ENCODE measurements around the gene GPR6.

The GPR6 gene

DNA sequence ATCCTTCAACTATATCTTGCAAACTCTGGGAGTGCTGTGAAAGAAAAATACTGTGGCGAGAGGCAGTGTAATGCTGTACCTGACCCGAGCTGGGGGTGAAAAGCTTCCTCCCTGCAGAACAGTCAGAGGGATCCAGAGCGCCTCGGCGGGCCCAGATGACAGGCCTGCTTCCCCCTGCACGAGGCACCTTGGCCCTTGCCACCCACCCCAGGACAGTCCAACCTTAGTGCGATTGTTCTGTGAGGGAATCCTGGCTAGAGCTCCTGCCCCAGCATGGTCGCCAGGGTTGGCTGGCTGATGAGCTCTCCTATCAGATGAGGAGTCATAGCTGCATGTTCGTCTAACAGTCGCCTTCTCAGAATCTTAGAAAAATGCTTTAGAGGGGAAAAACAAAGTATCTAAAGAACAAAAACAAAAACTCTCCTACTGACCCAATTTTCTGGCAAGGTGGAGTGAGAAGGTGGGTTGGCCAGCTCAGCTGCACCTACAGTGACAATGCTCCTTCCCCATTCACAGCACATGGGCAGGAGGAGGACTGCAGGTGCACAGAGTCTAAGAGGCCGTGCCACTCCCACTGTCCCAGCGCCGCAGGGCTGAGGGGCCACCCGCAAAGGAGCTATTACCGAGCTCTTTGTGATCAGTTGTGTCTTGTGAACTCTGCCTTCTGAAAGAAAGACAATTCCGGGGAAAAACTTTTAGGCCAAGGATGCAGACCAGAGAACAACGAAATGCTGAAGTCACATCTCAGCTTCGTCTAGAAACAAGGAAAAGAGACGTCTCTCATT is 28.6 kb upstream of the GPR6 start:
- Histone ChIP-seq H3K4me1 (ENCODE audit: low read length) (no peaks in the 10 kb centered on the region), H3K79me2 (ENCODE audit: low read length) (no peaks in the 10 kb centered on the region), H3K9me2 (replicated peaks; ENCODE audit: insufficient read depth, low read length) (no peaks in the 10 kb centered on the region), H2AFZ (ENCODE audit: low read length) (no peak overlapping the region), H3K4me2 (ENCODE audit: low read depth, low read length) (no peak overlapping the region), H3K27me3 (replicated peaks; ENCODE audit: insufficient read depth, low read length) (no peaks in the 10 kb centered on the region), H3K9me3 (replicated peaks; ENCODE audit: insufficient read depth, low read length) (no peaks in the 10 kb centered on the region), H3K27ac (ENCODE audit: low read length) (no peak overlapping the region), H4K20me1 (ENCODE audit: insufficient read depth, low read length) (no peaks in the 10 kb centered on the region), H3K36me3 (replicated peaks; ENCODE audit: insufficient read depth, low read length) (no peaks in the 10 kb centered on the region), H3F3A (ENCODE audit: insufficient read depth, low read length) (no peaks in the 10 kb centered on the region), H3K9ac (ENCODE audit: low read length) (no peak overlapping the region), H3K4me3 (ENCODE audit: low read length) (no peak overlapping the region)
- DNase-seq, result no peak
- TF ChIP-seq EZH2 (optimal IDR thresholded peaks at IDR 0.05; ENCODE audit: low read depth, low read length), result no peak
- TF ChIP-seq CTCF (IDR thresholded peaks at IDR 0.05; ENCODE audit: low read length), result no peak
- TF ChIP-seq EZH2phosphoT487 (IDR thresholded peaks at IDR 0.05; ENCODE audit: low read length), result no peak

GRCh38 chr6:109955491-109955890 is 22.6 kb upstream of the GPR6 start:
- Histone ChIP-seq H3K4me2 (ENCODE audit: low read depth, low read length) (no peak overlapping the region), H3K36me3 (replicated peaks; ENCODE audit: insufficient read depth, low read length) (no peaks in the 10 kb centered on the region), H3F3A (ENCODE audit: insufficient read depth, low read length) (no peaks in the 10 kb centered on the region), H3K79me2 (ENCODE audit: low read length) (no peaks in the 10 kb centered on the region), H3K4me1 (ENCODE audit: low read length) (no peaks in the 10 kb centered on the region), H3K9ac (ENCODE audit: low read length) (no peak overlapping the region), H2AFZ (ENCODE audit: low read length) (no peak overlapping the region), H4K20me1 (ENCODE audit: insufficient read depth, low read length) (no peaks in the 10 kb centered on the region), H3K27me3 (replicated peaks; ENCODE audit: insufficient read depth, low read length) (no peaks in the 10 kb centered on the region), H3K27ac (ENCODE audit: low read length) (no peak overlapping the region), H3K4me3 (ENCODE audit: low read length) (no peak overlapping the region), H3K9me2 (replicated peaks; ENCODE audit: insufficient read depth, low read length) (no peaks in the 10 kb centered on the region), H3K9me3 (replicated peaks; ENCODE audit: insufficient read depth, low read length) (no peaks in the 10 kb centered on the region)
- no peak for DNase-seq
- TF ChIP-seq EZH2phosphoT487 (IDR thresholded peaks at IDR 0.05; ENCODE audit: low read length) (no peak), CTCF (IDR thresholded peaks at IDR 0.05; ENCODE audit: low read length) (no peak), EZH2 (optimal IDR thresholded peaks at IDR 0.05; ENCODE audit: low read depth, low read length) (no peak)

DNA sequence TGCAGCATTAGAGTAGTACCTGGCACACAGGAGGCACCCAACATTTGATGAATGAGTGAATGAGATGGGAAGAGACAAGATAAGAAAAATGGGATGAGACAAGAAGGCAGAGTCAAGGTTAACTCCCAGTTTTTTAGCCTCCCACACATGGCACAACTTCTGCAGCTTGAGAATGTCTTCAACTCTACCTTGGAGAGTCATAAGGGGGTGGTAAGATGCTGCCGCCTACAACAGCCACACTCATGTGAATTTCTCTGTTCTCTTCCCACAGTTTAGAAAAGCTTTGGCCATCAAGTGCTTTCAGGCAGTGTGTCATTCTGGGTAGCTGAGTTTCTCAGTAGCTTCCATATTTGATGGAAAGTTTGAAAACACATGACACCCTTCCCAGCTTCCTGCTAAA is 19.5 kb upstream of the GPR6 start:
- H3K4me3 ChIP-seq (ENCODE audit: low read length), result no peak overlapping the region
- no peak overlapping the region for H3K4me2 ChIP-seq (ENCODE audit: low read depth, low read length)
- H3K79me2 ChIP-seq (ENCODE audit: low read length), result no peaks in the 10 kb centered on the region
- no peak overlapping the region for H3K9ac ChIP-seq (ENCODE audit: low read length)
- H4K20me1 ChIP-seq (ENCODE audit: insufficient read depth, low read length), result no peaks in the 10 kb centered on the region
- H3K36me3 ChIP-seq (replicated peaks; ENCODE audit: insufficient read depth, low read length), result no peaks in the 10 kb centered on the region
- H3K9me2 ChIP-seq (replicated peaks; ENCODE audit: insufficient read depth, low read length), result no peaks in the 10 kb centered on the region
- no peak overlapping the region for H2AFZ ChIP-seq (ENCODE audit: low read length)
- H3K27ac ChIP-seq (ENCODE audit: low read length), result no peak overlapping the region
- no peaks in the 10 kb centered on the region for H3K27me3 ChIP-seq (replicated peaks; ENCODE audit: insufficient read depth, low read length)
- H3K9me3 ChIP-seq (replicated peaks; ENCODE audit: insufficient read depth, low read length), result no peaks in the 10 kb centered on the region
- no peak for TF ChIP-seq EZH2 (optimal IDR thresholded peaks at IDR 0.05; ENCODE audit: low read depth, low read length)
- TF ChIP-seq EZH2phosphoT487 (IDR thresholded peaks at IDR 0.05; ENCODE audit: low read length), result no peak
- no peak for TF ChIP-seq CTCF (IDR thresholded peaks at IDR 0.05; ENCODE audit: low read length)
- H3K4me1 ChIP-seq (ENCODE audit: low read length), result no peaks in the 10 kb centered on the region
- DNase-seq, result no peak
- H3F3A ChIP-seq (ENCODE audit: insufficient read depth, low read length), result no peaks in the 10 kb centered on the region
